Activated T-helper 9 cell treated with anti-CD3 and anti-CD28 coated beads, Interleukin-2, amount 50 U/mL, for 16 hours (primary cell): Measurements from ENCODE around the gene ZFP1.
"Not testable (repeated sequence)": the region's sequence is repeated elsewhere in the genome, so short reads cannot be mapped to it uniquely, and the experiment has no call there.

Experiments
- DNase-seq: peaks from one replicate; pipeline ENCODE4 v3.0.0-alpha.2; 2020; ENCODE audit warnings: low read depth

Gene ZFP1

DNA sequence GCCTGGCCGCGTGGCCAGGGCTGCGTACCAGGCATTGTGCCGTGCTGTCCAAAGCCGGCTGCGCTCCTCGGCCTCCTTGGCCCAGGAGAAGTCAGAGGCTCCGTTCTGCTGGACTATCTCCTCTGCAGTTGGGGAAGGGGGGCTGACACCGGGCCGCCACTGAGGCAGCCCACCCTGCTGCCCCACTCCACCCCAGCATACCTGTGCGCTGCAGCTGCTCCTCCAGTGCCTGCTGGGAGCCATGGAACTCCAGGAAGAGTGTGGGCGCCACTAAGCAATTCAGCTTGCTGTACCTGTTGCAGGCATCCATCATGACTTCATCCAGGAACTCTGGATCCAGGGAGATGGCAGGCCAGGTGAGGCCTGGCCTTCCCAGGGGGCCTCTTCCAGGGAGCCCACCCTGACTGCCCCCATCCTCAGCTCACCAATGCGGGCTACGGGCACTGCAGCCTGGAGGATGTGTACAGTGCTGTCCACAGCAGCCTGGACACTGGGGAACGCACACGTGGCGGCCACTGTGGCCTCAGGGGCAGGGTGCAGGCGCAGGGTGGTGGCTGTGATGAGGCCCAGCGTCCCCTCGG is 34.7 kb upstream of the ZFP1 start:
- no peak for DNase-seq

GRCh38 chr16:75114179-75114945 is 34.0 kb upstream of the ZFP1 start:
- no peak for DNase-seq

DNA sequence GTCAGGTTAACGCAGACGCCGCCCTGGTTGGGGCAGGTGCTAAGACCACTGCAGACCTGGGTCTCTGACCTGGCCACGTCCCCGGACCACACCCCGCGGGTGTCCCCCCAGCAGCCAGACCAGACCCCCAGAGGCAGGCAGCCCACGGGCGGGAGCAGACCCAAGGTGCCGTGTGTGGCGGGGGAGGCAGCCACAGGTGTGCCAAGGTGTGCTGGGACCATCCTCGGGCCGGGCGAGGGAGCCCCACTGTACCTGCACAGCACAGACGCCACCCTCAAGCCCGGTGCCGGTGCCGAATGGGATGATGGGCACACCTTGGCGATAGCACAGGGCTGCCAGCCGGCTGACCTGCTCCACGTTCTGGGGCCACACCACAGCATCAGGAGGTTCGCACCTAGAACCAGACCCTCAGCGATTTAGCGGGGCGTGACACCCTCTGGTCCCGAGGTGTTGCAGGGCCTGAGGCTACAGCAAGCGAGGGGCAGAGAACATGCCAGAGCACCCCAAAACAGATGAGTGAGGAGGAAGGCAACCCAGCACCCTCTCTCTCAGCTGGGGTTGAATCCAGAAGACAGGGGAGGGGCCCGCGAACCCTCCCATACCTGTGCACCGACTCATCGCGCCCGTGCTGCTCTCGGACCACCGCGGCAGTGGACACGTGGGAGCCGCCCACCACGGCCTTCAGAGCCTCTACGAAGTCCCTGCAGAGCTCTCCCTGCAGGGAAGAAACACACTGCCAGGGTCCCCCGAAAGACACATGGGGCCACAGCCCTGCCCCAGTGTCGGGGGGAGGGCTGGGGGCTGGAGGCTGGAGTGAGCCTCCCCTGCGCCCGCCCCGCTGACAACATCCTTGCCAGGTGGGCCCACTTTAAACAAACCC is 33.1 kb upstream of the ZFP1 start:
- DNase-seq = no peak

GRCh38 chr16:75116081-75116910 is 32.0 kb upstream of the ZFP1 start, which contains the start of gene LDHD:
LDHD (minus strand) TSS chr16:75116780; CDS start chr16:75116720, 60 bp downstream.
- no peak for DNase-seq

GRCh38 chr16:75116911-75117245 is 31.4 kb upstream of the ZFP1 start:
- DNase-seq = no peak

DNA sequence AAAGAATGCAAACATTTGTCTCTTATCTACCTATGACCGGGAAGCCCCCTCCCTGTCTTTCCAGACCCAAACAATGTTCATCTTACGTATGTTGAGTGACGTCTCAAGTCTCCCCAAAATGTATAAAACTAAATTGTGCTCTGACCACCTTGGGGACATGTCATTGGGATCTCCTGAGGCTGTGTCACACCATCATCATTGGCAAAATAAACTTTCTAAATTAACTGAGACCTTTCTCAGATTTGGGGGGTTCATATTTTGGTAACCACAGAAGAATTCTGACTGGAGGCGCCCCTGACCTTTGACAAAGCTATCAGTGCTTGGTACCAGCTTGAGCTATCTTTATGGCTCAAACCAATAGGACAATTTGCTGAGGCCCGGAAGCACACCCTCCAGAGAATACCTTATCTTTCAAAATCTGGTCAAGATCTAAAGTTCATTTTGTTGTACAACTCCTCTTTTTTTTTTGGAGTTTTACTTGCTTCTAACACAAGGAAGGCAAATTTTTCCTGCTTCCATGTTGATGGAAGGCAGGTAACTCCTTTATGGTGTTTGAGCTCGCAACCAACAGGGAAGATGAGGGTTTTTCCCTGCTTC is 29.3 kb upstream of the ZFP1 start:
- no peak for DNase-seq

DNA sequence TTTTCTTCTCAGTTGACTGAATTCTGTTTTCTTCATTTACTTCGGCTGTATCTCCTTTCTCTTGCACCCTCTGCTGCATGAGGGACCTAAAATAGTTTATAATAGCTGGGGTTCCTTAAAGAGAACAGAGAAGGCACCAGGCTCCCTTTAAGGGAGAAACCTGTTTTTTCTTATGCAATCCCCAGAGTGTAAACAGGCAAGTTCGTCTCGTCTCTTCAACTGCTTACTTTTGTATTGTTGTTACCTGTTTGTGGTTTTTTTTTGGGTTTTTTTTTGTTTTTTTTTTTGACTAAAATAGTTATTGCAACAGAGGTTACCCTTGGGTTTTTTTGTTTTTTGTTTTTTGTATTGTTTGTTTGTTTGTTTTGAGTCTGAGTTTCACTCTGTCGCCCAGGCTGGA is 28.1 kb upstream of the ZFP1 start:
- DNase-seq = no peak

DNA sequence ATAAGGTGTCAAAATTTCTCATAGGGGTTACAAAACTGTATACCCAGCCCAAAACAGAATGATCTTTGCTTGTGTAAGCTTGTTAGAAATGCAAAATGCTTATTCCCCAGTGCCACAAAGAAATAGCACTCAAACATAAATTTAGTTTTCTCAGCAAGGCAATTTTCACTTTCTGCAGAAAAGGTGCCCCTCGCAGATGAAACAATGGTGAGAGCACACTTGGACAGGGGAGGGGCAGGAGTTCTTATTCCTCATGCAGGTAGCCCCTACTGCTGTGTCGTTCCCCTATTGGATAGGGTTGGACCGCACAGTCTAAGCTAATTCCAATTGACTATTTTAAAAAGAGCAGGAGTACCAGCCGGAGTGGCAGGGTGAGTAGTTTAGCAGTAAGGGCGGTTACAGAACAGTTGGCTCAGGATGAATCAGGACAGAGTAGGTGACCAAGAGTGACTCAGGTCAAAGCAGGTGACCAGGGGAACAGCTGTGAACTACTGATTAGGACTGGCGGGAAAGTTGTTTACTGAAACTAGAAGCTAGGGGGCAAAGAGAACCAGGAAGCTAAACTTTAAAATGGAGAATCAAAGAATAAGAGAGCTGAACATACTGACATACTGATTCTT is 26.3 kb upstream of the ZFP1 start:
- no peak for DNase-seq

DNA sequence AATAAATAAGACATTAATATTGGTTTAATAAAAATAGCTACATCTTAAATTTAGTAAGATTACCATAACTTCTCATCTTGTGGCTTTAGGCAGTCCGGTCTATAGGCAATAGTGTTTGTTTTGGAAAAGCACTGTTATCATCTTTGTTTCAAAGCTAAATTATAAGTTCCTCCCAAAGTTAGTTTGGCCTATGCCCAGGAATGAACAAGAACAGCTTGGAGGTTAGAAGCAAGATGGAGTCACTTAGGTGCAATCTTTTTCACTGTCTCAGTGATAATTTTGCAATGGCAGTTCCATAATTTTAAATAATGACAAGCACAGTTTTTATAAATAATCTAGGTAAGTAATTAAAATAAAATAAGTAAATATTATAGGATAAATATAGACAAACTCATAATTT is 25.7 kb upstream of the ZFP1 start:
- no peak for DNase-seq

GRCh38 chr16:75127713-75128415 is 20.5 kb upstream of the ZFP1 start:
- no peak for DNase-seq

GRCh38 chr16:75129421-75130149 is 18.7 kb upstream of the ZFP1 start:
- not testable (repeated sequence) for DNase-seq

- DNase-seq = no peak
These were observed 18.1 kb upstream of the ZFP1 start for GRCh38 chr16:75130150-75130771.

GRCh38 chr16:75131081-75131480 is 17.2 kb upstream of the ZFP1 start:
- no peak for DNase-seq

- no peak for DNase-seq
These were observed 10.1 kb upstream of the ZFP1 start for GRCh38 chr16:75138233-75138632.

DNA sequence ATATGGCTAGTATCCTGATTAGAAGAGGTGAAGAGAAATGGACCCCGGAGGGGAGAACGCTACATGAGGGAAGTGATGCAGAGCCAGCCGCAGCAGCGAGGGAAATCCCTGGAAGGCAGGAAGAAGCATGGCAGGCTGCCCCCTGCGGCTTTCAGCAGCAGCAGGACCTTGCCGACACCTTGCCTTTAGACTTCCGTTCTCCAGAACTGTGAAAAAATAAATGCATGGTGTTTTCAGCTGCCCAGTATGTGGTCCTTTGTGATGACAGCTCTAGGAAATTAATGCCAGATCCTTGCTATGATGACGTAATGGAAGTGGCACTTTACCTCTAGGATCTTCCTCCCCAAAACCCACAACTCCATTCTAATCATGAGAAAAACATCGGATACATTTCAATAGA is 9.7 kb upstream of the ZFP1 start:
- DNase-seq = no peak

GRCh38 chr16:75139498-75139897 is 8.8 kb upstream of the ZFP1 start:
- no peak for DNase-seq

GRCh38 chr16:75143941-75144340 is 4.4 kb upstream of the ZFP1 start:
- DNase-seq = no peak

GRCh38 chr16:75147968-75148310 is 385 bp upstream of the ZFP1 start:
- no peak for DNase-seq

DNA sequence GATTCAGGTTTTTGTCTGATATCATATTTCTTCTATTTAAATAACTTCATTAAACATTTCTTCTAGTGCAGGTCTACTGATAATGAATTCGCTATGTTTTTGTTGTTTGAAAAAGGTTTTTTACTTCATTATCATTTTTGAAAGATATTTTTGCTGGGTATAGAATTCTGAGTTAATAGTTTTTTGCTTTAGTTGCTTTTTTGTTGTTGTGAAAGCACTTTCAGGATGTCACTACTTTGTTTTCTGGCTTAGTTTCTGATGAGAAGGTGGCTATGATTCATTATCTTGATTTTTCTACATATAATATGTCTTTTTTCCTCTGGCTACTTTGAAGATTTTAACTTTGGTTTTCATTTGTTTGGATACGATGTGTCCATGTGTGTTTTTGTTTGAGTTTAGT is 3.5 kb downstream of the ZFP1 start:
- DNase-seq = no peak

- no peak for DNase-seq
These were observed 4.3 kb downstream of the ZFP1 start for GRCh38 chr16:75152635-75153034.
